HG03558 (cell line): ENCODE data around the gene CTNNA3.

Experiments
- ATAC-seq: cut with Tn5 transposase; IDR thresholded peaks from one replicate; pipeline ENCODE4 v1.9.1; 2021; ENCODE audit warnings: moderate number of reproducible peaks; ENCODE audit not compliant: unreplicated experiment; ENCODE audit errors: extremely low read depth

The CTNNA3 gene

GRCh38 chr10:65968437-65968836 is 1727.6 kb downstream of the CTNNA3 start:
- ATAC-seq = no peak

- ATAC-seq = no peak
Measured at GRCh38 chr10:65964205-65964604, 1731.8 kb downstream of the CTNNA3 start.

- no peak for ATAC-seq
Measured at GRCh38 chr10:65952086-65952485, 1743.9 kb downstream of the CTNNA3 start.

GRCh38 chr10:65950075-65950474 is 1745.9 kb downstream of the CTNNA3 start:
- ATAC-seq = no peak

- no peak for ATAC-seq
Measured at GRCh38 chr10:65949526-65949925, 1746.5 kb downstream of the CTNNA3 start.

GRCh38 chr10:65945061-65945460 is 1750.9 kb downstream of the CTNNA3 start:
- no peak for ATAC-seq

GRCh38 chr10:65943451-65943850 is 1752.5 kb downstream of the CTNNA3 start:
- ATAC-seq = no peak

- ATAC-seq = no peak
Measured at GRCh38 chr10:65940816-65941662, 1755.0 kb downstream of the CTNNA3 start.

GRCh38 chr10:65940105-65940504 is 1755.9 kb downstream of the CTNNA3 start:
- ATAC-seq = no peak

- ATAC-seq = no peak
Measured at GRCh38 chr10:65931291-65932070, 1764.5 kb downstream of the CTNNA3 start.

GRCh38 chr10:65911151-65911835 is 1784.7 kb downstream of the CTNNA3 start:
- no peak for ATAC-seq

- ATAC-seq = no peak
Measured at GRCh38 chr10:65910209-65910608, 1785.8 kb downstream of the CTNNA3 start.

- no peak for ATAC-seq
Measured at GRCh38 chr10:65907199-65907712, 1788.7 kb downstream of the CTNNA3 start.

GRCh38 chr10:65903620-65904019 is 1792.4 kb downstream of the CTNNA3 start:
- ATAC-seq = no peak

GRCh38 chr10:65900271-65900670 is 1795.7 kb downstream of the CTNNA3 start:
- ATAC-seq = no peak

GRCh38 chr10:65898055-65898454 is 1797.9 kb downstream of the CTNNA3 start:
- ATAC-seq = no peak

GRCh38 chr10:65894961-65895360 is 1801.0 kb downstream of the CTNNA3 start:
- ATAC-seq = no peak

- ATAC-seq = no peak
Measured at GRCh38 chr10:65894379-65894778, 1801.6 kb downstream of the CTNNA3 start.

- ATAC-seq = no peak
Measured at GRCh38 chr10:65893676-65894075, 1802.3 kb downstream of the CTNNA3 start.

GRCh38 chr10:65892284-65892683 is 1803.7 kb downstream of the CTNNA3 start:
- no peak for ATAC-seq
